HG02678 (cell line): ENCODE results near the gene PORCN.
"Not testable (repeated sequence)": the region's sequence is repeated elsewhere in the genome, so short reads cannot be mapped to it uniquely, and the experiment has no call there.

Experiments used
- ATAC-seq: cut with Tn5 transposase; IDR thresholded peaks from one replicate; pipeline ENCODE4 v1.9.1; 2021; ENCODE audit warnings: mild to moderate bottlenecking, moderate library complexity; ENCODE audit not compliant: unreplicated experiment

The PORCN gene

DNA sequence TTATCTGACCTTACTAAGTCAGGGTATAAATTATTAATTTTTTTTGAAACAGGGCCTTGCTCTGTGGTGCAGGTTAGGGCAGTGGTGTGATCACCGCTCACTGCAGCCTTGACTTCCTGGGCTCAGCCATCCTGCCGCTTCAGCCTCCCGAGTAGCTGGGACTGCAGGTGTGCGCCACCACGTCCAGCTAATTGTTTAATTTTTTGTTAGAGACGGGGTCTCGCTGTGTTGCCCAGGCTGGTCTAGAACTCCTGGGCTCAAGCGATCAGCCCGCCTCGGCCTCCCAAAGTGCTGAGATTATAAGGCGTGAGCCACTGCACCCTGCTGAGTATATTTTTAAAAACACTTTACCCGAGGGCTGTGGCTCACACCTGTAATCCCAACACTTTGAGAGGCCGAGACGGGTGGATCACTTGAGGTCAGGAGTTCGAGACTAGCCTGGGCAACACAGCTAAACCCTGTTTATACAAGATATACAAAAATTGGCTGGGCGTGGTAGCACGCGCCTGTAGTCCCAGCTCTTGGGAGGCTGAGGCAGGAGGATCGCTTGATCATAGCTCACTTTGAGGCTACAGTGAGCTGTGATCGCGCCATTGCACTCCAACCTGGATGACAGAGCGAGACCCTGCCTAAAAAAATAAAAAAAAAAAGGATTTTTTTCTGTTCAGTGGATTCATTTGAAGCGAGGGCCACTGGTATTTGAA lies 30.0 kb downstream of the PORCN start:
- ATAC-seq = no peak

GRCh38 chrX:48539345-48540027 lies 30.7 kb downstream of the PORCN start, which contains the start of gene TBC1D25:
Gene TBC1D25, plus strand, starts transcription at chrX:48539714. Its CDS starts 84 bp downstream, at chrX:48539798.
- ATAC-seq = peak; percentile 86

GRCh38 chrX:48540028-48540375 lies 31.2 kb downstream of the PORCN start:
- ATAC-seq = peak; percentile 30

DNA sequence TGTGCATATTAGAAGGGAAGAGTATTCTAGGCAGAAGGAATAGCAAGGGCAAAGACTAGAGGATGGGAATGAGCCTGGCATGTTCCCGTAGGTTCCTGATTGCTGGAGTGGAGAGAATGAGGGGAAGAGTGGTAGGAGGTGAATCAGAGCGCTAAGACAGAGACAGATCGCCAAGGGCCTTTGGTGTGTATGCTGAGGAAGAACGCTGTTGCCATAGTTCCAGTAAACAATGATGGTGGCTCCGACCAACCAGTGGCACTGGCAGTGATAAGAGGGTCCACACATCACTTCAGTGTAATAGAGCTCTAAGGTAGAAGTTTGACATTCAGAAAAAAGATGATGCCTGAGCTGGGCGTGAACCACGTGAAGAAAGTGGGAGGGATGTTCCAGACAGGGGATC lies 31.7 kb downstream of the PORCN start:
- ATAC-seq = no peak

- no peak for ATAC-seq
Observed at GRCh38 chrX:48541140-48541814, 32.5 kb downstream of the PORCN start.

DNA sequence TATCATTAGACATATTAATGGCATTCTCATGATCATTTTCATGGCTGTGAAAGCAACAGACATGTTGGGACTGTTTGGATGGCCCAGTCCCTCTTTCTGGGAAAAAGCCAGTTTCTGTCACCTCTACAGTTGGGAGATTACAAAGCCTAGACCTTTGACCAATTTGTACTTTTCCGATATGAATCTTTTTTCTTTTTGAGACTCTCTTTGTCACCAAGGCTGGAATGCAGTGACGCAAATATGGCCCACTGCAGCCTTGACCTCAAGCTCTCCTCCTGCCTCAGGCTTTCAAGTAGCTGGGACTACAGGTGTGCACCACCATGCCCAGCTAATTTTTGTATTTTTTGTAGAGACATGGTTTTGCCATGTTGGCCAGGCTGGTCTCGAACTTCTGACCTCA lies 40.1 kb downstream of the PORCN start:
- no peak for ATAC-seq

- ATAC-seq = not testable (repeated sequence)
Observed at GRCh38 chrX:48555731-48556325, 47.0 kb downstream of the PORCN start.

DNA sequence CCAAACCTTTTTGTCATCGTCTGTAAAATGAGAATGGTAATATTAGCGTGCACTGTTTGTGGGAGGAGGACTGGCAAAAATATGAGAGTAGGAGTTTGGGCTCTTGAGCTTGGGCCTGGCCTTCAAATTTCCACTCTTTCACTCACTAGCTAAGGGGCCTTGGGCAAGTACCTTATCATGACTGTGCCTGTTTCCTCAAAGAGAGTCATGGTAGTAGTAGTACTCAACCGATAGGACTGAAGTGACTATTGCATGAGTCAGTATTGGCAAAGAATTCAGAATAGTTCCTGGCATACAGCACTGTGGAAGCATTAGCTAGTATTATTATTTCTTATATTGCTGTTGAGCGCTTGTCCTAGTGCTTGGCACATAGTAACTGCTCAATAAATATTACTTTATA lies 49.5 kb downstream of the PORCN start:
- no peak for ATAC-seq

DNA sequence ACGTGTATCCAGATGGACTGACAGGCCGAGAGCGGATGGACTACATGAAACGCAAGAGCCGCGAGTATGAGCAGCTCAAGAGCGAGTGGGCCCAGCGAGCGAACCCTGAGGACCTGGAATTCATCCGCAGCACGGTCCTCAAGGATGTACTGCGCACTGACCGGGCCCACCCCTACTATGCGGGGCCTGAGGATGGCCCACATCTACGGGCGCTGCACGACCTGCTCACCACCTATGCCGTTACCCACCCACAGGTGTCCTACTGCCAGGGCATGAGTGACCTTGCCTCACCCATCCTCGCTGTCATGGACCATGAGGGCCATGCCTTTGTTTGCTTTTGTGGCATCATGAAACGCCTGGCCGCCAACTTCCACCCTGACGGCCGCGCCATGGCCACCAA lies 50.8 kb downstream of the PORCN start:
- ATAC-seq = no peak

GRCh38 chrX:48560056-48560455 lies 51.3 kb downstream of the PORCN start:
- ATAC-seq = no peak

DNA sequence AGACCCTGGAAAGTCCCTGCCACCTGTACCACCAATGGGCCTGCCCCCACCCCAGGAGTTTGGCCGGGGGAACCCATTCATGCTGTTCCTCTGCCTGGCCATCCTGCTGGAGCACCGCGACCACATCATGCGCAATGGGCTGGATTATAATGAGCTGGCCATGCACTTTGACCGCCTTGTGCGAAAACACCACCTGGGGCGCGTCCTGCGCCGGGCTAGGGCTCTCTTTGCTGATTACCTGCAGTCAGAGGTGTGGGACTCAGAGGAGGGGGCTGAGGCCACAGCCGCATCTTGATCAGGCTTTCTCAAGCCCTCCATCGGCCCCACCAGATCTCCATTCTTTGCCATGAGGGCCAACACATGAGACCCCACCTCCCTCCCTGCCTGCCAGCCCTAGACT lies 51.9 kb downstream of the PORCN start:
- no peak for ATAC-seq

GRCh38 chrX:48569958-48570357 lies 61.2 kb downstream of the PORCN start:
- peak; percentile 37 for ATAC-seq
